Osteocyte (in vitro differentiated cells): ENCODE results near the gene ASPHD1. TPM values are rescaled to one million over a fixed set of nuclear protein-coding genes. Genes with fewer than 3 reads are reported as not detected.

Experiments used
- DNase-seq: peaks from one replicate; pipeline ENCODE4 v3.0.0; 2021; ENCODE audit warnings: mixed read lengths; ENCODE audit not compliant: unreplicated experiment; ENCODE audit errors: extremely low spot score
- H3K27ac Mint-ChIP-seq: one replicate; pipeline ENCODE4 v1.8.0; 2021; ENCODE audit warnings: mild to moderate bottlenecking, mixed read lengths; ENCODE audit not compliant: unreplicated experiment
- H3K27me3 Mint-ChIP-seq: one replicate; pipeline ENCODE4 v1.8.0; 2021; ENCODE audit warnings: mixed read lengths; ENCODE audit not compliant: unreplicated experiment
- H3K36me3 Mint-ChIP-seq: one replicate; pipeline ENCODE4 v1.8.0; 2021; ENCODE audit warnings: mixed read lengths; ENCODE audit not compliant: unreplicated experiment
- H3K4me1 Mint-ChIP-seq: one replicate; pipeline ENCODE4 v1.8.0; 2021; ENCODE audit warnings: mixed read lengths; ENCODE audit not compliant: unreplicated experiment
- H3K4me3 Mint-ChIP-seq: one replicate; pipeline ENCODE4 v1.8.0; 2021; ENCODE audit warnings: mild to moderate bottlenecking, moderate library complexity, mixed read lengths; ENCODE audit not compliant: unreplicated experiment
- H3K9me3 Mint-ChIP-seq: one replicate; pipeline ENCODE4 v1.8.0; 2021; ENCODE audit warnings: mixed read lengths; ENCODE audit not compliant: unreplicated experiment
- total RNA-seq: library from RNA; stranded (reverse); gene quantifications from 2 replicates; pipeline ENCODE4 v1.2.1, GENCODE V29; 2021
- TF ChIP-seq, protein P1 (sequence below): fragments of 200-600 bp; sonication (generic); IDR thresholded peaks from 2 replicates; pipeline ENCODE4 v1.5.0; 2021; ENCODE audit warnings: antibody characterized with exemption, mild to moderate bottlenecking, moderate library complexity

ASPHD1 gene
- total RNA-seq, 1 donor from 2014 or later, result 1.0 TPM

DNA sequence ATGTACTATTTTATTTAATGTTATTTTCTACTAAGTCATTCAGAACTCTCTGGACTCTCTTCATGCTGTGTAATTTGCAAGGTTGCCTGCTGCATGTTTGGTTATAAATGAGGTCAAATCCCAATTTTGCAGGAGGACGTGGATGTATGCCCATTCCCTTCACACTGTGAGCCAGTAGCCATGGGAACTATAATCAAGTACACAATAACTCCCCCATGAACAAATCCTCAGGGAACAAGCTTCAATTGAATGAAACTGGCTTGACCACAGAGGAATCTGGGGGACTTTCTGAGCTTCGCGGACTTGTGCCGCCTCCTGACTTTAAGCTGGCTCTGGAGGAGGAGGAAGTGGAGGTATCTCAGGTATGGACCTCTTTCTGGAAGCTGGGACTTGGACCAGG lies 40.4 kb downstream of the ASPHD1 start:
- Mint-ChIP-seq H3K36me3 (no peaks in the 10 kb centered on the region), H3K27ac (no peak overlapping the region), H3K4me3 (no peak overlapping the region), H3K4me1 (peaks cover 19% of the 10 kb centered on the region), H3K27me3 (no peaks in the 10 kb centered on the region), H3K9me3 (no peaks in the 10 kb centered on the region)
- DNase-seq, result no peak
- TF ChIP-seq, protein P1, sequence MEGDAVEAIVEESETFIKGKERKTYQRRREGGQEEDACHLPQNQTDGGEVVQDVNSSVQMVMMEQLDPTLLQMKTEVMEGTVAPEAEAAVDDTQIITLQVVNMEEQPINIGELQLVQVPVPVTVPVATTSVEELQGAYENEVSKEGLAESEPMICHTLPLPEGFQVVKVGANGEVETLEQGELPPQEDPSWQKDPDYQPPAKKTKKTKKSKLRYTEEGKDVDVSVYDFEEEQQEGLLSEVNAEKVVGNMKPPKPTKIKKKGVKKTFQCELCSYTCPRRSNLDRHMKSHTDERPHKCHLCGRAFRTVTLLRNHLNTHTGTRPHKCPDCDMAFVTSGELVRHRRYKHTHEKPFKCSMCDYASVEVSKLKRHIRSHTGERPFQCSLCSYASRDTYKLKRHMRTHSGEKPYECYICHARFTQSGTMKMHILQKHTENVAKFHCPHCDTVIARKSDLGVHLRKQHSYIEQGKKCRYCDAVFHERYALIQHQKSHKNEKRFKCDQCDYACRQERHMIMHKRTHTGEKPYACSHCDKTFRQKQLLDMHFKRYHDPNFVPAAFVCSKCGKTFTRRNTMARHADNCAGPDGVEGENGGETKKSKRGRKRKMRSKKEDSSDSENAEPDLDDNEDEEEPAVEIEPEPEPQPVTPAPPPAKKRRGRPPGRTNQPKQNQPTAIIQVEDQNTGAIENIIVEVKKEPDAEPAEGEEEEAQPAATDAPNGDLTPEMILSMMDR, result no peak

DNA sequence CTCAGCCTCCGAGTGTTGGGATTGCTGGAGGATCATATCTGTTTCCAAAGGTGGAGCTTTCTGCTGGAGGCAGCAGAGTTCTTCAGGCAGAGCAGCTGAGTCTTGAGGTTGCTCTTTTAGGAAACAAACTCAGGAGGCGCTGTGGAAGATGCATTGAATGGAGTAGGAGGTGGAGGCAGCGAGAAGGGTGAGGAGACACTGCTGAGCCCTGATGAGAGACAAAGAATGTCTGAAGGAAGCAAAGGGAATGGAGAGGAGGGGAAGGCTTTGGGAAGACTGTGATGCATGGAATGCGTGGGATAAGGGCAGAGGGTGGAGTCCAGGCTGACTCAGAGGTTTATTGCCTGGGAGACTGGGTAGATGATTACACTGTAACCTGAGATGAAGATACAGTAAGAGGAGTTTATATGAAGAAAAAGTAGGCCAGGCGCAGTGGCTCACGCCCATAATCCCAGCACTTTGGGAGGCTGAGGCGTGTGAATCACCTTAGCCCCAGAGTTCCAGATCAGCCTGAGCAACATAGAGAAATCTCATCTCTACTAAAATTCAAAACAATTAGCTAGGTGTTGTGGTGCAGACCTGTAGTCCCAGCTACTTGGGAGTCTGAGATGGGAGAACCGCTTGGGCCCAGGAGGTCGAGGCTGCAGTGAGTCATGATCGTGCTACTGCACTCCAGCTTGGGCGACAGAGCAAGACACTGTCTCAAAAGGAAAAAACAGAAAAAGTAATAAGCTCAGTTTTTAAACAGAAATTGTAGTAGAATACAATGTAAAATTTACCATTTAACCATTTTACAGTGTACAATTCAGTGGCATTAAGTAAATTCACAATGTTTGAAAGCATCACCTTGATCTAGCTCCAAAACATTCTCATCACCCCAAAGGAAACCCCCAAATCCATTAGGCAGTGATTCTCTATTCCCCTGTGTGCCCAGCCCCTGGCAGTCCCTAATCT lies 43.8 kb downstream of the ASPHD1 start:
- H3K27me3 Mint-ChIP-seq, result no peaks in the 10 kb centered on the region
- H3K4me3 Mint-ChIP-seq, result peak overlapping the region; percentile 19

DNA sequence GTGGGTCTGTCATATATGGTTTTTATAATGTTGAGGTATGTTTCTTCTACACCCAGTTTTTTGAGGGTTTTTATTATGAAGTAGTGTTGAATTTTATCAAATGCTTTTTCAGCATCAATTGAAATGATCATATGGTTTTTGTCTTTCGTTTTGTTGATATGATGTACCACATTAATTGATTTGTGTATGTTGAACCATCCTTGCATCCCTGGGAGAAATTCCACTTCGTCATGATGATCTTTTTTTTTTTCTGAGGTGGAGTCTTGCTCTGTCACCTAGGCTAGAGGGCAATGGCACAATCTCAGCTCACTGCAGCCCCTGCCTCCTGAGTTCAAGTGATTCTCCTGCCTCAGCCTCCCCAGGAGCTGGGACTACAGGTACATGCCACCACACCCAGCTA lies 47.6 kb downstream of the ASPHD1 start:
- no peaks in the 10 kb centered on the region for H3K36me3 Mint-ChIP-seq
- no peak for DNase-seq
- H3K27ac Mint-ChIP-seq, result no peak overlapping the region
- TF ChIP-seq, protein P1, result no peak
- H3K4me3 Mint-ChIP-seq, result no peak overlapping the region
- peaks cover 16% of the 10 kb centered on the region for H3K4me1 Mint-ChIP-seq
- H3K9me3 Mint-ChIP-seq, result peaks cover 4% of the 10 kb centered on the region
- H3K27me3 Mint-ChIP-seq, result no peaks in the 10 kb centered on the region

More for the DNA sequence above, 43.8 kb downstream of the ASPHD1 start:
- DNase-seq, result peak; percentile 88
- Mint-ChIP-seq H3K27ac (peak overlapping the region; percentile 97), H3K4me1 (peaks cover 19% of the 10 kb centered on the region), H3K9me3 (no peaks in the 10 kb centered on the region), H3K36me3 (no peaks in the 10 kb centered on the region)
- TF ChIP-seq, protein P1, result peak; percentile 56

DNA sequence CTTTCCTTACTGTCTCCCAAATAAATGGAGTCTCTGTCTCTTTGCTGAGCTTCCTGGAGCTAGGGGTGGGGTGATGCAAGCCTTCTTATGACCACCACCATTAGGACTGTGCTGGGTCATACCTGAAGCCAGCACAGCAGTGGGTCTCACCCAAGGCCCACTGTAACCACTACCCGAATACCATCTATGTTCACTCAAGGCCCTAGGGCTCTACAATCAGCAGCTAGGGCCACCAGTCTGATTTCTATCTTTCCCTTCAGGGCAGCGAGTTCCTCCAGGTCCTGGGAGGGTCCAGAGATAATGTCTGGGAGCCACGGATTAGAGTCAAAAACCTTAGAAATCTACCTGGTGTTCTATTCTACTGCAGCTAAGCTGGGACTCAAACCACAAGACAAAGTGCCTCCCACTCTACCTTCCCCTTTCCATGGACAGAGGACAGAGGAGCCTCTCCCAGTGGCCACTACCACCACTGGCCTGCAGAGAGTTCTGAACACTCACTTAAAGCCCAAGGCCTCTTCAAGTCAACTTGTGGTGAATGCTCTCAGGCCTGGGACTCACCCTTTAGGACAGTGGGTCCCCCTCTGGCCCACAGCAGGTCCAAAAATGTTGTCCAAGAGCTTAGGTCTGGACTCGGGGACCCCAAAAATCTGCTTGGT lies 50.6 kb downstream of the ASPHD1 start:
- H3K4me3 Mint-ChIP-seq, result no peak overlapping the region
- peaks cover 4% of the 10 kb centered on the region for H3K9me3 Mint-ChIP-seq
- H3K4me1 Mint-ChIP-seq, result no peaks in the 10 kb centered on the region
- TF ChIP-seq, protein P1, result no peak
- H3K27ac Mint-ChIP-seq, result no peak overlapping the region
- no peaks in the 10 kb centered on the region for H3K36me3 Mint-ChIP-seq
- no peak for DNase-seq
- H3K27me3 Mint-ChIP-seq, result no peaks in the 10 kb centered on the region
